ENCODE data around the gene ZBTB34. TPM values are rescaled to one million over a fixed set of nuclear protein-coding genes. Genes with fewer than 3 reads are reported as not detected.

Gene ZBTB34
- total and polyA plus RNA-seq, 8 donors: 1.3 to 6.3 (median 2.6) TPM

- ATAC-seq (no peak), FAIRE-seq (no peak)
- no peak overlapping the region for H3K4me3 ChIP-seq
These were observed 44.1 kb downstream of the ZBTB34 start for GRCh38 chr9:126904586-126904985.

GRCh38 chr9:126906091-126906490 is 45.7 kb downstream of the ZBTB34 start:
- no peak overlapping the region for H3K4me3 ChIP-seq
- no peak for TF ChIP-seq CTCF (IDR thresholded peaks at IDR 0.05)
- no peaks in the 10 kb centered on the region for H3K9me3 ChIP-seq
- no peak overlapping the region for H3K27ac ChIP-seq
- H3K36me3 ChIP-seq: no peaks in the 10 kb centered on the region
- intact Hi-C loops (cut with DNase I): no loop called here
- DNase-seq (no peak), ATAC-seq (no peak), FAIRE-seq (no peak)
- H3K27me3 ChIP-seq: peaks cover 0 to 5% (median 0%) of the 10 kb centered on the region in 4 donors
- peaks cover 0 to 15% (median 7%) of the 10 kb centered on the region in 3 donors for H3K4me1 ChIP-seq
- WGBS, 2 donors: 75 to 80% methylated on average over 6 of the region's 6 CpGs

More at GRCh38 chr9:126904586-126904985, 44.1 kb downstream of the ZBTB34 start:
- no peak for DNase-seq
- no peaks in the 10 kb centered on the region for H3K9me3 ChIP-seq
- intact Hi-C loops (cut with DNase I): no loop called here
- H3K4me1 ChIP-seq: peaks cover 0 to 15% (median 7%) of the 10 kb centered on the region in 3 donors
- no peaks in the 10 kb centered on the region for H3K36me3 ChIP-seq
- WGBS, 2 donors: 89 to 93% methylated on average over 3 of the region's 3 CpGs
- H3K27ac ChIP-seq: no peak overlapping the region
- TF ChIP-seq CTCF (IDR thresholded peaks at IDR 0.05): no peak
- peaks cover 0 to 5% (median 0%) of the 10 kb centered on the region in 4 donors for H3K27me3 ChIP-seq

GRCh38 chr9:126907058-126907457 is 46.6 kb downstream of the ZBTB34 start:
- no peak overlapping the region for H3K27ac ChIP-seq
- no peak for DNase-seq
- H3K36me3 ChIP-seq: no peaks in the 10 kb centered on the region
- peaks cover 0 to 5% (median 0%) of the 10 kb centered on the region in 4 donors for H3K27me3 ChIP-seq
- H3K9me3 ChIP-seq: no peaks in the 10 kb centered on the region
- peaks cover 0 to 9% (median 7%) of the 10 kb centered on the region in 3 donors for H3K4me1 ChIP-seq
- no peak overlapping the region for H3K4me3 ChIP-seq
- no peak for TF ChIP-seq CTCF (IDR thresholded peaks at IDR 0.05)
- intact Hi-C loops (cut with DNase I): no loop called here
- ATAC-seq: no peak
- 35 to 69% methylated on average over 2 of the region's 2 CpGs for WGBS, 2 donors
- FAIRE-seq: no peak

GRCh38 chr9:126914458-126915280 is 54.2 kb downstream of the ZBTB34 start, which contains the start of gene RALGPS1:
Gene RALGPS1 (plus strand): TSS chr9:126914782. CDS start chr9:126962290, 47,508 bp downstream.
- peak; percentile 93 to 99 (median 96) for DNase-seq
- intact Hi-C loops (cut with DNase I): no loop called here
- Histone ChIP-seq H3K27ac (peak within 1 kb of the TSS; percentile 74 to 79 (median 76)), H3K4me1 (peaks cover 0 to 5% (median 4%) of the 10 kb centered on the region in 3 donors), H3K4me3 (peak within 1 kb of the TSS; percentile 40 to 64 (median 55)), H3K27me3 (no peaks in the 10 kb centered on the region), H3K36me3 (no peaks in the 10 kb centered on the region), H3K9me3 (no peaks in the 10 kb centered on the region)
- 0% methylated on average over 43 to 105 of the region's 105 CpGs for WGBS, 2 donors
- no peak for TF ChIP-seq CTCF (IDR thresholded peaks at IDR 0.05)
- ATAC-seq: peak; percentile 92 to 96 (median 93)
- no peak for FAIRE-seq
